IMR-90 (cell line): ENCODE data around the gene TWSG1.

Source experiments
- BHLHE40 ChIP-seq: fragments of 150-350 bp; IDR thresholded peaks from 2 replicates; pipeline ENCODE4 v1.6.1; 2016; ENCODE audit warnings: mild to moderate bottlenecking, low read depth, low read length
- CHD1 ChIP-seq: IDR thresholded peaks from 2 replicates; pipeline ENCODE4 v1.6.1; 2012; ENCODE audit warnings: low read depth, low read length, improper control_type of control experiment
- CTCF ChIP-seq: conservative IDR thresholded peaks from 2 replicates; pipeline ENCODE4 v1.5.1; 2012; ENCODE audit warnings: mild to moderate bottlenecking, low read depth, low read length, improper control_type of control experiment
- ELK1 ChIP-seq: fragments of 150-350 bp; IDR thresholded peaks from 2 replicates; pipeline ENCODE4 v1.6.1; 2016; ENCODE audit warnings: low read depth, mild to moderate bottlenecking, low read length, moderate library complexity, borderline replicate concordance
- FOS ChIP-seq: fragments of 150-350 bp; IDR thresholded peaks from 2 replicates; pipeline ENCODE4 v1.6.1; 2016; ENCODE audit warnings: low read depth, low read length
- POLR2A ChIP-seq: IDR thresholded peaks from 2 replicates; pipeline ENCODE4 v1.6.1; 2012; ENCODE audit warnings: mild to moderate bottlenecking, low read depth, low read length
- RAD21 ChIP-seq: IDR thresholded peaks from 2 replicates; pipeline ENCODE4 v1.6.1; 2012; ENCODE audit warnings: low read length, improper control_type of control experiment
- RCOR1 ChIP-seq: IDR thresholded peaks from 2 replicates; pipeline ENCODE4 v1.6.1; 2012; ENCODE audit warnings: mild to moderate bottlenecking, low read length, improper control_type of control experiment; ENCODE audit not compliant: insufficient replicate concordance
- RFX5 ChIP-seq: IDR thresholded peaks from 2 replicates; pipeline ENCODE4 v1.8.0; 2012; ENCODE audit warnings: low read depth, mild to moderate bottlenecking, low read length, moderate library complexity
- SMC3 ChIP-seq: fragments of 150-350 bp; IDR thresholded peaks from 2 replicates; pipeline ENCODE4 v1.6.1; 2016; ENCODE audit warnings: low read depth, mild to moderate bottlenecking, antibody characterized with exemption, low read length, moderate library complexity
- USF2 ChIP-seq: fragments of 150-350 bp; IDR thresholded peaks from 2 replicates; pipeline ENCODE4 v1.6.1; 2017; ENCODE audit warnings: mild to moderate bottlenecking, antibody characterized with exemption, low read length, low read depth

GRCh38 chr18:9413576-9413975, 79.0 kb downstream of the TWSG1 start:
- peak; percentile 61 for TF ChIP-seq RCOR1
- no peak for TF ChIP-seq RFX5
- TF ChIP-seq CTCF, result no peak
- TF ChIP-seq FOS, result no peak
- TF ChIP-seq USF2, result no peak
- no peak for TF ChIP-seq POLR2A
- 0 out of 2 replicates have a peak, but pooled peaks have one; percentile 35 for TF ChIP-seq BHLHE40
- TF ChIP-seq SMC3, result no peak
- TF ChIP-seq CHD1, result no peak
- TF ChIP-seq RAD21, result no peak
- no peak for TF ChIP-seq ELK1
